A673 (cell line): ENCODE results near the gene ZNF593OS.

Source experiments
- CTCF ChIP-seq: fragments of 300-800, 200-600 bp; sonication (generic); conservative IDR thresholded peaks from 2 replicates; pipeline ENCODE4 v1.5.1; 2017; ENCODE audit warnings: low read depth, mild to moderate bottlenecking, antibody characterized with exemption, low read length, moderate library complexity, mixed read lengths
- EZH2 ChIP-seq: fragments of 200-600 bp; sonication (generic); IDR thresholded peaks from 2 replicates; pipeline ENCODE4 v1.6.1; 2017; ENCODE audit warnings: borderline replicate concordance, low read depth, mild to moderate bottlenecking, mixed read lengths, antibody characterized with exemption, low read length; ENCODE audit not compliant: poor library complexity, severe bottlenecking

DNA sequence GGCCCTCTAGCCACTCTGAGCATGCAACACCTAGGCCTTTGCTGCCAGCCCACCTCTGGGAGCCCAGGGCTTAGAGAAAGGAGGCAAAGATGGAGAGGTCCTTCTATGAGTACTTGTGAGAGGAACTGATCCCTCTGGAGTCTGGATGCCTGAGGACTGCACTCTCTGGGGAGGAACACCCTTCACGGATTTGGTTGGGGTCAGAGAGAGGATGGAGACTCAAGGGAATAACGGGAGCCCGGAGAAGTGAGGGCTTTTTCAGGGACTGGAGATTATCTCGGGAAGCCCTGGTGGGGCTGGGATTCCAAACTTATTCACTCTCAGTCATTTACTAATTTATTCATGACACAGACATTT is 2.5 kb downstream of the ZNF593OS start:
- TF ChIP-seq CTCF (no peak), EZH2 (no peak)
